PC-9 (cell line): Measurements from ENCODE around the gene FOXP1. TPM values are rescaled to one million over a fixed set of nuclear protein-coding genes. Genes with fewer than 3 reads are reported as not detected.

Experiments
- BruUV-seq: library from RNA; stranded (reverse); fragments of 400-500 nt; replicated peaks from 2 replicates; lab custom pipeline; 2021; lab: Mats Ljungman, UMichigan
- CTCF ChIA-PET: fragments of 300-600 bp; sonication (Branson Sonifier 250); formaldehyde crosslinking; loops from one replicate; lab custom pipeline; 2022; ENCODE audit warnings: antibody characterized with exemption; lab: Charles Lee
- POLR2A ChIA-PET: fragments of 300-600 bp; sonication (Branson Sonifier 250); formaldehyde crosslinking; loops from one replicate; lab custom pipeline; 2022; ENCODE audit warnings: antibody characterized with exemption; ENCODE audit not compliant: unreplicated experiment; lab: Charles Lee
- DNase-seq, 2 experiments: peaks; one replicate each; pipeline versions ENCODE4 v3.0.0 to v3.0.0-alpha.2; 2015 to 2022; ENCODE audit warnings: mixed read lengths in 1 of 2
- H2AFZ ChIP-seq: fragments of 200-600 bp; sonication (generic); 2 replicates; pipeline ENCODE4 v1.8.1; 2017; ENCODE audit warnings: antibody characterized with exemption
- H3F3A ChIP-seq: fragments of 200-600 bp; sonication (generic); 2 replicates; pipeline ENCODE4 v1.8.1; 2017; ENCODE audit warnings: antibody characterized with exemption, mild to moderate bottlenecking, low read depth; ENCODE audit not compliant: insufficient read depth
- H3K27ac ChIP-seq: fragments of 200-600 bp; sonication (generic); 2 replicates; pipeline ENCODE4 v1.6.1; 2016; ENCODE audit warnings: mixed run types
- H3K27me3 ChIP-seq: fragments of 200-600 bp; sonication (generic); 2 replicates; pipeline ENCODE4 v1.6.1; 2016; ENCODE audit warnings: low read depth, mixed run types; ENCODE audit not compliant: insufficient read depth
- H3K36me3 ChIP-seq: fragments of 200-600 bp; sonication (generic); 2 replicates; pipeline ENCODE4 v1.6.1; 2016; ENCODE audit warnings: low read depth, mixed run types
- H3K4me1 ChIP-seq: fragments of 200-600 bp; sonication (generic); replicated peaks from 2 replicates; pipeline ENCODE4 v1.6.1; 2016; ENCODE audit warnings: mixed run types; ENCODE audit not compliant: insufficient read depth
- H3K4me2 ChIP-seq: fragments of 200-600 bp; sonication (generic); 2 replicates; pipeline ENCODE4 v1.6.1; 2017; ENCODE audit warnings: mixed run types
- H3K4me3 ChIP-seq: fragments of 200-600 bp; sonication (generic); 2 replicates; pipeline ENCODE4 v1.6.1; 2016; ENCODE audit warnings: mixed run types
- H3K79me2 ChIP-seq: fragments of 200-600 bp; sonication (generic); 2 replicates; pipeline ENCODE4 v1.6.1; 2017; ENCODE audit warnings: low read depth, mixed run types
- H3K9me2 ChIP-seq: fragments of 200-600 bp; sonication (generic); 2 replicates; pipeline ENCODE4 v1.8.1; 2017; ENCODE audit warnings: mild to moderate bottlenecking; ENCODE audit not compliant: insufficient read depth
- H3K9me3 ChIP-seq: fragments of 200-600 bp; sonication (generic); 2 replicates; pipeline ENCODE4 v1.8.1; 2016; ENCODE audit warnings: low read depth; ENCODE audit not compliant: insufficient read depth
- H4K20me1 ChIP-seq: fragments of 200-600 bp; sonication (generic); 2 replicates; pipeline ENCODE4 v1.8.1; 2017; ENCODE audit not compliant: insufficient read depth
- CTCF ChIP-seq: fragments of 200-600 bp; sonication (generic); conservative IDR thresholded peaks from 2 replicates; pipeline ENCODE4 v1.6.1; 2017; ENCODE audit warnings: mixed run types, antibody characterized with exemption, mild to moderate bottlenecking, moderate library complexity
- EZH2 ChIP-seq: fragments of 200-600 bp; sonication (generic); IDR thresholded peaks from 2 replicates; pipeline ENCODE4 v1.8.0; 2017; ENCODE audit warnings: antibody characterized with exemption, low read depth
- intact Hi-C: fragments of 100-400 bp; cut with micrococcal nuclease; formaldehyde crosslinking; loops from one replicate; pipeline ENCODE4 v1.10.0; 2022; ENCODE audit not compliant: unreplicated experiment
- total RNA-seq: library from RNA; stranded (reverse); gene quantifications from 2 replicates; pipeline ENCODE4 v1.2.3, GENCODE V29; 2021

The FOXP1 gene
- total RNA-seq, 1 experiment from 2014 or later: 33.3 TPM

- Histone ChIP-seq H2AFZ (no peak overlapping the region), H3K4me1 (0 out of 2 replicates have a peak, but pooled peaks cover 8% of the 10 kb centered on the region), H3K9me3 (no peaks in the 10 kb centered on the region), H3K27me3 (no peaks in the 10 kb centered on the region), H3K36me3 (no peaks in the 10 kb centered on the region), H3K9me2 (no peaks in the 10 kb centered on the region), H3K79me2 (no peaks in the 10 kb centered on the region), H3K4me2 (no peak overlapping the region), H3K27ac (no peak overlapping the region), H3K4me3 (no peak overlapping the region), H4K20me1 (no peaks in the 10 kb centered on the region), H3F3A (no peaks in the 10 kb centered on the region)
- intact Hi-C loops: no loop called here
- BruUV-seq: no TSS peak
- DNase-seq: no peak
- CTCF ChIA-PET: no interaction called here
- TF ChIP-seq CTCF: no peak
- POLR2A ChIA-PET: no interaction called here
Measured at GRCh38 chr3:71146673-71147072, 436.9 kb downstream of the FOXP1 start.

GRCh38 chr3:71145954-71146353 lies 437.6 kb downstream of the FOXP1 start:
- Histone ChIP-seq H3K9me2 (no peaks in the 10 kb centered on the region), H3K27ac (no peak overlapping the region), H3K79me2 (no peaks in the 10 kb centered on the region), H3K27me3 (no peaks in the 10 kb centered on the region), H3K4me3 (no peak overlapping the region), H2AFZ (no peak overlapping the region), H4K20me1 (no peaks in the 10 kb centered on the region), H3K4me2 (no peak overlapping the region), H3K4me1 (peaks cover 8% of the 10 kb centered on the region; the same call in 1 of the 2 replicates), H3K36me3 (no peaks in the 10 kb centered on the region), H3F3A (no peaks in the 10 kb centered on the region), H3K9me3 (no peaks in the 10 kb centered on the region)
- CTCF ChIA-PET: no interaction called here
- no TSS peak for BruUV-seq
- TF ChIP-seq EZH2: no peak
- no peak for TF ChIP-seq CTCF
- POLR2A ChIA-PET: no interaction called here
- intact Hi-C loops: no loop called here
- DNase-seq: no peak

GRCh38 chr3:71144525-71145253 lies 438.8 kb downstream of the FOXP1 start:
- H2AFZ ChIP-seq: no peak overlapping the region
- H3K4me2 ChIP-seq: no peak overlapping the region
- no peaks in the 10 kb centered on the region for H3F3A ChIP-seq
- TF ChIP-seq CTCF: no peak
- TF ChIP-seq EZH2: no peak
- H3K9me2 ChIP-seq: no peaks in the 10 kb centered on the region
- H3K36me3 ChIP-seq: no peaks in the 10 kb centered on the region
- no peak overlapping the region for H3K27ac ChIP-seq
- no peaks in the 10 kb centered on the region for H3K27me3 ChIP-seq
- H4K20me1 ChIP-seq: no peaks in the 10 kb centered on the region
- H3K9me3 ChIP-seq: no peaks in the 10 kb centered on the region
- H3K4me1 ChIP-seq: peaks cover 8% of the 10 kb centered on the region; the same call in 1 of the 2 replicates
- no peak for DNase-seq
- no peaks in the 10 kb centered on the region for H3K79me2 ChIP-seq
- no peak overlapping the region for H3K4me3 ChIP-seq
- POLR2A ChIA-PET: no interaction called here
- no TSS peak for BruUV-seq
- intact Hi-C loops: loop anchor here (5.0 kb wide), 1 partner anchor 137 kb away; no protein-coding TSS in a partner anchor
- CTCF ChIA-PET: no interaction called here
